ENCODE results near the gene MED22.

GRCh38 chr9:133305731-133306130 is 42.2 kb downstream of the MED22 start:
- no peak for TF ChIP-seq CTCF (IDR thresholded peaks at IDR 0.05; ENCODE audit: poor library complexity)
- no peak for TF ChIP-seq EZH2 (IDR thresholded peaks at IDR 0.05; ENCODE audit: borderline replicate concordance)
- TF ChIP-seq EZH2phosphoT487 (IDR thresholded peaks at IDR 0.05; ENCODE audit: low read depth, severe bottlenecking, unreplicated experiment): no peak
